NCI-H1417 (cell line): ENCODE results near the gene ADAMTSL2.

ENCODE experiments used
- DNase-seq, 3 experiments: peaks; one replicate each; lab custom pipeline; 2025; lab: John Stamatoyannopoulos, UW

ADAMTSL2 gene

GRCh38 chr9:133606708-133607025, 72.2 kb downstream of the ADAMTSL2 start:
- DNase-seq: peak in 2 of 3 experiments; percentile 47 to 70

GRCh38 chr9:133607381-133607780, 72.9 kb downstream of the ADAMTSL2 start:
- no peak for DNase-seq

GRCh38 chr9:133607976-133608375, 73.5 kb downstream of the ADAMTSL2 start:
- no peak for DNase-seq

- no peak for DNase-seq
Observed at GRCh38 chr9:133608382-133608781, 73.9 kb downstream of the ADAMTSL2 start.

- DNase-seq: no peak
Observed at GRCh38 chr9:133608889-133609288, 74.4 kb downstream of the ADAMTSL2 start.

- DNase-seq: peak; percentile 32 to 66 (median 53)
Observed at GRCh38 chr9:133609311-133610098, 75.0 kb downstream of the ADAMTSL2 start, which contains the start of gene FAM163B. FAM163B (minus strand) TSS chr9:133609389; CDS start chr9:133580223, 29,166 bp downstream.

GRCh38 chr9:133610845-133611244, 76.3 kb downstream of the ADAMTSL2 start:
- peak; percentile 51 to 99 (median 87) for DNase-seq

GRCh38 chr9:133612051-133612450, 77.5 kb downstream of the ADAMTSL2 start:
- DNase-seq: no peak

GRCh38 chr9:133612816-133613215, 78.3 kb downstream of the ADAMTSL2 start:
- no peak for DNase-seq

GRCh38 chr9:133613432-133613831, 78.9 kb downstream of the ADAMTSL2 start:
- no peak for DNase-seq

GRCh38 chr9:133614056-133614455, 79.6 kb downstream of the ADAMTSL2 start:
- no peak for DNase-seq

- no peak for DNase-seq
Observed at GRCh38 chr9:133614678-133615077, 80.2 kb downstream of the ADAMTSL2 start.

GRCh38 chr9:133615186-133615585, 80.7 kb downstream of the ADAMTSL2 start:
- DNase-seq: no peak

GRCh38 chr9:133615606-133616188, 81.2 kb downstream of the ADAMTSL2 start:
- DNase-seq: no peak

GRCh38 chr9:133616643-133617405, 82.3 kb downstream of the ADAMTSL2 start:
- DNase-seq: no peak

- DNase-seq: no peak
Observed at GRCh38 chr9:133618726-133619125, 84.2 kb downstream of the ADAMTSL2 start.

- peak in 1 of 3 experiments; percentile 13 for DNase-seq
Observed at GRCh38 chr9:133619791-133620190, 85.3 kb downstream of the ADAMTSL2 start.

GRCh38 chr9:133621725-133622267, 87.3 kb downstream of the ADAMTSL2 start:
- peak in 2 of 3 experiments; percentile 17 to 50 for DNase-seq

GRCh38 chr9:133622555-133622954, 88.1 kb downstream of the ADAMTSL2 start:
- no peak for DNase-seq
